ENCODE data around the gene SPSB3. TPM values are rescaled to one million over a fixed set of nuclear protein-coding genes. Genes with fewer than 3 reads are reported as not detected.

SPSB3 gene
- total and polyA plus RNA-seq, 2 experiments from 2014 or later = 27.1 to 34.7 TPM

DNA sequence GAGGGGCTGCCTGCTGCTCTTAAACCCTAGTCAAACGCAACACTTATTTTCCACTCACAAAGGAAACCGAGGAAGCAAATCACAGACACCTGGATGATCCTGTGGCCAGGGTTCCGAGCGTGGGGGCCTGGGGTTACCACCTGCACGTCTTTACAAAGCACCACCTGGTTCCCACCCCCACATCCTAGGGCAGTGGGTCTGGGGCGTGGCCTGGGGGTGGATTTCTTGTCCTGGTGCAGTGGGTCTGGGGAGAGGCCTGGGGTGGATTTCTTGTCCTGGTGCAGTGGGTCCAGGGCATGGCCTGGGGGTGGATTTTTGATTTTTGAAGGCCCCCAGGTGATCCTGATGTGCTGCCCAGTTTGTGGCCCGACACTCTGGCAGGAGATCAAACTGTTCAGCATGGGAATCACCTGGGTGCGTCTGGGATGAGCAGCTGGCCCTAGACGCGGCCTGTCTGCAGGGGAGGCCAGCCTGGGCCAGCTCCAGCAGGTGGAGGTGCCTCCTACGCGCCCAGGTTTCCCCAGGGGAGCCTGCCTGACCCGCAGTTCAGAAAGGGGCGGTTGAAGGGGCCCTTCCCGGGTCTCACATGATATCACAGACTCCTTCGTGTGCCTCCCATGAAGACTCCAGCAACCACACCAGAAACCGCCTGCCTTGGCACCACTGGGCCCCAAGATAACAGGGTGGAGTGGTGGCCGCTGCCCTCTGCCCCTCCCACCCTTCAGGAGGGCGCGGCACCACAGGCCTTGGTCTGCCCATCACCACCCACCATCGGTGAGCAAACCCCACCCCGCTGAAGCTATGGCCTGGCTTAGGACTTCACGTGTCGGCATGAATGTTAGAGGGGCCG lies 38.0 kb upstream of the SPSB3 start (continued):
- TF ChIP-seq, protein P1, sequence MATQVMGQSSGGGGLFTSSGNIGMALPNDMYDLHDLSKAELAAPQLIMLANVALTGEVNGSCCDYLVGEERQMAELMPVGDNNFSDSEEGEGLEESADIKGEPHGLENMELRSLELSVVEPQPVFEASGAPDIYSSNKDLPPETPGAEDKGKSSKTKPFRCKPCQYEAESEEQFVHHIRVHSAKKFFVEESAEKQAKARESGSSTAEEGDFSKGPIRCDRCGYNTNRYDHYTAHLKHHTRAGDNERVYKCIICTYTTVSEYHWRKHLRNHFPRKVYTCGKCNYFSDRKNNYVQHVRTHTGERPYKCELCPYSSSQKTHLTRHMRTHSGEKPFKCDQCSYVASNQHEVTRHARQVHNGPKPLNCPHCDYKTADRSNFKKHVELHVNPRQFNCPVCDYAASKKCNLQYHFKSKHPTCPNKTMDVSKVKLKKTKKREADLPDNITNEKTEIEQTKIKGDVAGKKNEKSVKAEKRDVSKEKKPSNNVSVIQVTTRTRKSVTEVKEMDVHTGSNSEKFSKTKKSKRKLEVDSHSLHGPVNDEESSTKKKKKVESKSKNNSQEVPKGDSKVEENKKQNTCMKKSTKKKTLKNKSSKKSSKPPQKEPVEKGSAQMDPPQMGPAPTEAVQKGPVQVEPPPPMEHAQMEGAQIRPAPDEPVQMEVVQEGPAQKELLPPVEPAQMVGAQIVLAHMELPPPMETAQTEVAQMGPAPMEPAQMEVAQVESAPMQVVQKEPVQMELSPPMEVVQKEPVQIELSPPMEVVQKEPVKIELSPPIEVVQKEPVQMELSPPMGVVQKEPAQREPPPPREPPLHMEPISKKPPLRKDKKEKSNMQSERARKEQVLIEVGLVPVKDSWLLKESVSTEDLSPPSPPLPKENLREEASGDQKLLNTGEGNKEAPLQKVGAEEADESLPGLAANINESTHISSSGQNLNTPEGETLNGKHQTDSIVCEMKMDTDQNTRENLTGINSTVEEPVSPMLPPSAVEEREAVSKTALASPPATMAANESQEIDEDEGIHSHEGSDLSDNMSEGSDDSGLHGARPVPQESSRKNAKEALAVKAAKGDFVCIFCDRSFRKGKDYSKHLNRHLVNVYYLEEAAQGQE (IDR thresholded peaks at IDR 0.05; ENCODE audit: unreplicated experiment) = no peak
- TF ChIP-seq, protein P2, sequence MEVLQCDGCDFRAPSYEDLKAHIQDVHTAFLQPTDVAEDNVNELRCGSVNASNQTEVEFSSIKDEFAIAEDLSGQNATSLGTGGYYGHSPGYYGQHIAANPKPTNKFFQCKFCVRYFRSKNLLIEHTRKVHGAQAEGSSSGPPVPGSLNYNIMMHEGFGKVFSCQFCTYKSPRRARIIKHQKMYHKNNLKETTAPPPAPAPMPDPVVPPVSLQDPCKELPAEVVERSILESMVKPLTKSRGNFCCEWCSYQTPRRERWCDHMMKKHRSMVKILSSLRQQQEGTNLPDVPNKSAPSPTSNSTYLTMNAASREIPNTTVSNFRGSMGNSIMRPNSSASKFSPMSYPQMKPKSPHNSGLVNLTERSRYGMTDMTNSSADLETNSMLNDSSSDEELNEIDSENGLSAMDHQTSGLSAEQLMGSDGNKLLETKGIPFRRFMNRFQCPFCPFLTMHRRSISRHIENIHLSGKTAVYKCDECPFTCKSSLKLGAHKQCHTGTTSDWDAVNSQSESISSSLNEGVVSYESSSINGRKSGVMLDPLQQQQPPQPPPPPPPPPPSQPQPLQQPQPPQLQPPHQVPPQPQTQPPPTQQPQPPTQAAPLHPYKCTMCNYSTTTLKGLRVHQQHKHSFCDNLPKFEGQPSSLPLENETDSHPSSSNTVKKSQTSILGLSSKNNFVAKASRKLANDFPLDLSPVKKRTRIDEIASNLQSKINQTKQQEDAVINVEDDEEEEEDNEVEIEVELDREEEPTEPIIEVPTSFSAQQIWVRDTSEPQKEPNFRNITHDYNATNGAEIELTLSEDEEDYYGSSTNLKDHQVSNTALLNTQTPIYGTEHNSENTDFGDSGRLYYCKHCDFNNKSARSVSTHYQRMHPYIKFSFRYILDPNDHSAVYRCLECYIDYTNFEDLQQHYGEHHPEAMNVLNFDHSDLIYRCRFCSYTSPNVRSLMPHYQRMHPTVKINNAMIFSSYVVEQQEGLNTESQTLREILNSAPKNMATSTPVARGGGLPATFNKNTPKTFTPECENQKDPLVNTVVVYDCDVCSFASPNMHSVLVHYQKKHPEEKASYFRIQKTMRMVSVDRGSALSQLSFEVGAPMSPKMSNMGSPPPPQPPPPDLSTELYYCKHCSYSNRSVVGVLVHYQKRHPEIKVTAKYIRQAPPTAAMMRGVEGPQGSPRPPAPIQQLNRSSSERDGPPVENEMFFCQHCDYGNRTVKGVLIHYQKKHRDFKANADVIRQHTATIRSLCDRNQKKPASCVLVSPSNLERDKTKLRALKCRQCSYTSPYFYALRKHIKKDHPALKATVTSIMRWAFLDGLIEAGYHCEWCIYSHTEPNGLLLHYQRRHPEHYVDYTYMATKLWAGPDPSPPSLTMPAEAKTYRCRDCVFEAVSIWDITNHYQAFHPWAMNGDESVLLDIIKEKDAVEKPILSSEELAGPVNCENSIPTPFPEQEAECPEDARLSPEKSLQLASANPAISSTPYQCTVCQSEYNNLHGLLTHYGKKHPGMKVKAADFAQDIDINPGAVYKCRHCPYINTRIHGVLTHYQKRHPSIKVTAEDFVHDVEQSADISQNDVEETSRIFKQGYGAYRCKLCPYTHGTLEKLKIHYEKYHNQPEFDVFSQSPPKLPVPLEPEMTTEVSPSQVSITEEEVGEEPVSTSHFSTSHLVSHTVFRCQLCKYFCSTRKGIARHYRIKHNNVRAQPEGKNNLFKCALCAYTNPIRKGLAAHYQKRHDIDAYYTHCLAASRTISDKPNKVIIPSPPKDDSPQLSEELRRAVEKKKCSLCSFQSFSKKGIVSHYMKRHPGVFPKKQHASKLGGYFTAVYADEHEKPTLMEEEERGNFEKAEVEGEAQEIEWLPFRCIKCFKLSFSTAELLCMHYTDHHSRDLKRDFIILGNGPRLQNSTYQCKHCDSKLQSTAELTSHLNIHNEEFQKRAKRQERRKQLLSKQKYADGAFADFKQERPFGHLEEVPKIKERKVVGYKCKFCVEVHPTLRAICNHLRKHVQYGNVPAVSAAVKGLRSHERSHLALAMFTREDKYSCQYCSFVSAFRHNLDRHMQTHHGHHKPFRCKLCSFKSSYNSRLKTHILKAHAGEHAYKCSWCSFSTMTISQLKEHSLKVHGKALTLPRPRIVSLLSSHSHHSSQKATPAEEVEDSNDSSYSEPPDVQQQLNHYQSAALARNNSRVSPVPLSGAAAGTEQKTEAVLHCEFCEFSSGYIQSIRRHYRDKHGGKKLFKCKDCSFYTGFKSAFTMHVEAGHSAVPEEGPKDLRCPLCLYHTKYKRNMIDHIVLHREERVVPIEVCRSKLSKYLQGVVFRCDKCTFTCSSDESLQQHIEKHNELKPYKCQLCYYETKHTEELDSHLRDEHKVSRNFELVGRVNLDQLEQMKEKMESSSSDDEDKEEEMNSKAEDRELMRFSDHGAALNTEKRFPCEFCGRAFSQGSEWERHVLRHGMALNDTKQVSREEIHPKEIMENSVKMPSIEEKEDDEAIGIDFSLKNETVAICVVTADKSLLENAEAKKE (CRISPR knock-in tag; IDR thresholded peaks at IDR 0.05) = no peak
- no peak for TF ChIP-seq POLR2AphosphoS5 (IDR thresholded peaks at IDR 0.05; ENCODE audit: low read depth)

DNA sequence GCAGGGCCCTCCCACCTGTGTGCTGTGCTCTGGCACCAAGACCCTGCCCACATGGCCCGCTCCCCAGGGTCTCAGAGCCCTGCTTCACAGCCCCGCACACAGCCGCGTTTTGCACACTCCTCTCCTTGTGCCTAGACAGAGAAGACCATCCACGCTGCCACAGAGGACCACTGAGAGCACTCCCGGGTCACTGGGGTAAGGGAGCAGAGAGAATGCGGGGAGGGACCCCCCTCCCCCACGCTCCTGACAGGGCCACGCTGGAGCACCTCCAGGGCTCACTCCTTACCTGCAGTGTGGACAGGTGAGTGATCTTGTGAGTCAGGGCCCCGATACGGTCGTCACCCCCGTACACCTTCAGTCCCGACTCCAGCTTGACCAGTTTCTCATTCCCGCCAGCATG lies 37.2 kb upstream of the SPSB3 start:
- no peaks in the 10 kb centered on the region for H3K4me1 Mint-ChIP-seq
- Histone ChIP-seq H3K9me2 (ENCODE audit: insufficient read depth) (no peaks in the 10 kb centered on the region), H3K79me2 (replicated peaks; ENCODE audit: insufficient read depth) (no peaks in the 10 kb centered on the region), H4K20me1 (replicated peaks; ENCODE audit: insufficient read depth) (no peaks in the 10 kb centered on the region; the same call in 1 of the 2 replicates), H3F3A (replicated peaks; ENCODE audit: low read depth) (no peaks in the 10 kb centered on the region), H3K4me2 (no peak overlapping the region), H3K36me3 (ENCODE audit: insufficient read depth) (no peaks in the 10 kb centered on the region), H3K4me3 (no peak overlapping the region), H3K27ac (ENCODE audit: low read depth) (no peak overlapping the region), H3K4me1 (ENCODE audit: insufficient read depth) (no peaks in the 10 kb centered on the region), H2AFZ (no peak overlapping the region), H3K27me3 (ENCODE audit: insufficient read depth) (no peaks in the 10 kb centered on the region)
- H3K27ac Mint-ChIP-seq = no peak overlapping the region
- H3K4me3 Mint-ChIP-seq = no peak overlapping the region
- ATAC-seq = no peak
- H3K9me3 Mint-ChIP-seq = no peaks in the 10 kb centered on the region
- peaks cover 6% of the 10 kb centered on the region; the same call in 2 of the 3 replicates for H3K36me3 Mint-ChIP-seq (ENCODE audit: low read depth)
- no peaks in the 10 kb centered on the region for H3K27me3 Mint-ChIP-seq (ENCODE audit: insufficient read depth, low read depth, poor library complexity)
- no peak for DNase-seq (ENCODE audit: low spot score)
- TF ChIP-seq, protein P3, sequence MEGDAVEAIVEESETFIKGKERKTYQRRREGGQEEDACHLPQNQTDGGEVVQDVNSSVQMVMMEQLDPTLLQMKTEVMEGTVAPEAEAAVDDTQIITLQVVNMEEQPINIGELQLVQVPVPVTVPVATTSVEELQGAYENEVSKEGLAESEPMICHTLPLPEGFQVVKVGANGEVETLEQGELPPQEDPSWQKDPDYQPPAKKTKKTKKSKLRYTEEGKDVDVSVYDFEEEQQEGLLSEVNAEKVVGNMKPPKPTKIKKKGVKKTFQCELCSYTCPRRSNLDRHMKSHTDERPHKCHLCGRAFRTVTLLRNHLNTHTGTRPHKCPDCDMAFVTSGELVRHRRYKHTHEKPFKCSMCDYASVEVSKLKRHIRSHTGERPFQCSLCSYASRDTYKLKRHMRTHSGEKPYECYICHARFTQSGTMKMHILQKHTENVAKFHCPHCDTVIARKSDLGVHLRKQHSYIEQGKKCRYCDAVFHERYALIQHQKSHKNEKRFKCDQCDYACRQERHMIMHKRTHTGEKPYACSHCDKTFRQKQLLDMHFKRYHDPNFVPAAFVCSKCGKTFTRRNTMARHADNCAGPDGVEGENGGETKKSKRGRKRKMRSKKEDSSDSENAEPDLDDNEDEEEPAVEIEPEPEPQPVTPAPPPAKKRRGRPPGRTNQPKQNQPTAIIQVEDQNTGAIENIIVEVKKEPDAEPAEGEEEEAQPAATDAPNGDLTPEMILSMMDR (conservative IDR thresholded peaks at IDR 0.05; ENCODE audit: low read depth in 2 of 2) = no peak
- TF ChIP-seq, protein P1 (IDR thresholded peaks at IDR 0.05; ENCODE audit: unreplicated experiment) = no peak

Measured in GM23338 (cell line).